DND-41 (cell line): Measurements from ENCODE around the gene SYNM.
"Not testable (repeated sequence)": the region's sequence is repeated elsewhere in the genome, so short reads cannot be mapped to it uniquely, and the experiment has no call there.

Experiments used
- ATAC-seq: fragments of 200-7000 bp; cut with Tn5 transposase; 3 replicates; pipeline ENCODE4 v1.9.1; 2021; ENCODE audit warnings: low read depth; ENCODE audit not compliant: insufficient read depth
- DNase-seq: peaks from one replicate; pipeline ENCODE4 v3.0.0-alpha.2; 2020
- H2AFZ ChIP-seq: 2 replicates; pipeline ENCODE4 v1.6.0; 2012; ENCODE audit warnings: low read depth, low read length
- H3K27ac ChIP-seq: 2 replicates; pipeline ENCODE4 v1.5.1; 2012; ENCODE audit warnings: low read length, inconsistent platforms
- H3K27me3 ChIP-seq: fragments of 200-600 bp; sonication (generic); 2 replicates; pipeline ENCODE4 v1.6.0; 2012; ENCODE audit warnings: low read length, mild to moderate bottlenecking, inconsistent platforms; ENCODE audit not compliant: insufficient read depth, poor library complexity
- H3K36me3 ChIP-seq: 2 replicates; pipeline ENCODE4 v1.5.1; 2012; ENCODE audit warnings: low read length, inconsistent platforms; ENCODE audit not compliant: insufficient read depth
- H3K4me1 ChIP-seq: 2 replicates; pipeline ENCODE4 v1.5.1; 2012; ENCODE audit warnings: mild to moderate bottlenecking, low read length; ENCODE audit not compliant: insufficient read depth
- H3K4me2 ChIP-seq: 2 replicates; pipeline ENCODE4 v1.6.0; 2012; ENCODE audit warnings: mild to moderate bottlenecking, moderate library complexity, low read length, inconsistent platforms; ENCODE audit not compliant: insufficient read depth
- H3K4me3 ChIP-seq, 2 experiments: fragments of 200-600 bp in 1 of 2; shearing (Covaris generic) in 1 of 2; 2 replicates each; pipeline ENCODE4 v1.5.1; 2012 to 2016; ENCODE audit warnings: inconsistent platforms in 2 of 2, low read length in 2 of 2, mild to moderate bottlenecking in 2 of 2, low read depth in 1 of 2, moderate library complexity in 1 of 2
- H3K79me2 ChIP-seq: 2 replicates; pipeline ENCODE4 v1.6.0; 2012; ENCODE audit warnings: low read length, inconsistent platforms; ENCODE audit not compliant: insufficient read depth
- H3K9ac ChIP-seq: 2 replicates; pipeline ENCODE4 v1.6.0; 2012; ENCODE audit warnings: low read depth, mild to moderate bottlenecking, inconsistent platforms, low read length, moderate library complexity
- H3K9me3 ChIP-seq: 2 replicates; pipeline ENCODE4 v1.5.1; 2012; ENCODE audit warnings: low read length, moderate library complexity, mild to moderate bottlenecking, inconsistent platforms; ENCODE audit not compliant: insufficient read depth, severe bottlenecking
- H4K20me1 ChIP-seq: 2 replicates; pipeline ENCODE4 v1.6.0; 2012; ENCODE audit warnings: low read length; ENCODE audit not compliant: insufficient read depth
- CTCF ChIP-seq: IDR thresholded peaks from 2 replicates; pipeline ENCODE4 v1.5.1; 2012; ENCODE audit warnings: borderline replicate concordance, low read length, moderate library complexity, mild to moderate bottlenecking; ENCODE audit not compliant: poor library complexity, severe bottlenecking; ENCODE audit errors: extremely low read depth
- EZH2 ChIP-seq: IDR thresholded peaks from 3 replicates; pipeline ENCODE4 v1.6.1; 2012; ENCODE audit warnings: borderline replicate concordance, low read depth, mild to moderate bottlenecking, moderate library complexity, low read length, inconsistent platforms; ENCODE audit not compliant: severe bottlenecking

SYNM gene

DNA sequence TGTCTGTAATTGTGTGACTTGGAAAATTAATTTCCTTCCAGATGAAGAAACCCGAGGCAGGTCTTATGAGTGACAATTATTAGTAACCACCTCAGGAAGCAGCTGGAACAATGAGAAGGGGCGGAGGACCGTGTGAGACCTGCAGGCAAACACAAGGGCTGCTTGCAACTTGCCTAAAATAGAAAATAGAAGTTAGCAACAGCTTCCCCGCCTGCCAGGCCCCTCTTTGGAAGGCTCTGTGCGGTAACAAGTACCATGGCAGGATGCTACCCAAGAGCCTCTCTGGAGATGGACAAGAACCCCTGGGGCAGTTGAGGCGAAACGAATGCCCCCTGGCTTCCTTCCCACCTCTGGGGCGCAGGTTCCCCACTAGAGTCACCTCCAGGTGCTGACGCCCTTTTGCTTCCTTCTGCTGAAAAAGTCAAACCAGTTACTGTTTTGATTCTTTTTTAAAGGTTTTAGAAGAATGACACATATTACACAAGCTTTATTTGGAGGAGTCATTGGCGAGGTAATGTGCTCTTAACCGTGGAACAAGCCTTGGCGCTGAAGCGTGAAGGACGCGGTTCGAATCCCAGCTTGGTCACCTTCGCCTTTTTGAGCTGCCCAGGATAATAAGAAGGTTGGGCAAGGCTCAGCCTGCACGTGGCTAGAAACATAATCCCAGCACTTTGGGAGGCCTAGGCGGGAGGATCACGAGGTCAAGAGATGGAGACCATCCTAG, 47.0 kb upstream of the SYNM start:
- no peaks in the 10 kb centered on the region for H3K9me3 ChIP-seq
- TF ChIP-seq CTCF (no peak), EZH2 (no peak)
- H3K9ac ChIP-seq: no peak overlapping the region
- no peaks in the 10 kb centered on the region for H3K79me2 ChIP-seq
- H3K36me3 ChIP-seq: no peaks in the 10 kb centered on the region
- no peak overlapping the region; a peak in 1 of 4 replicates for H3K4me3 ChIP-seq
- H3K4me1 ChIP-seq: peaks cover 23% of the 10 kb centered on the region
- peak overlapping the region; percentile 87 for H3K4me2 ChIP-seq
- ATAC-seq (no peak), DNase-seq (peak; percentile 35)
- H4K20me1 ChIP-seq: no peaks in the 10 kb centered on the region
- H2AFZ ChIP-seq: peak overlapping the region; percentile 73; the same call in 1 of the 2 replicates
- no peaks in the 10 kb centered on the region for H3K27me3 ChIP-seq
- H3K27ac ChIP-seq: peak overlapping the region; percentile 33; the same call in 1 of the 2 replicates

DNA sequence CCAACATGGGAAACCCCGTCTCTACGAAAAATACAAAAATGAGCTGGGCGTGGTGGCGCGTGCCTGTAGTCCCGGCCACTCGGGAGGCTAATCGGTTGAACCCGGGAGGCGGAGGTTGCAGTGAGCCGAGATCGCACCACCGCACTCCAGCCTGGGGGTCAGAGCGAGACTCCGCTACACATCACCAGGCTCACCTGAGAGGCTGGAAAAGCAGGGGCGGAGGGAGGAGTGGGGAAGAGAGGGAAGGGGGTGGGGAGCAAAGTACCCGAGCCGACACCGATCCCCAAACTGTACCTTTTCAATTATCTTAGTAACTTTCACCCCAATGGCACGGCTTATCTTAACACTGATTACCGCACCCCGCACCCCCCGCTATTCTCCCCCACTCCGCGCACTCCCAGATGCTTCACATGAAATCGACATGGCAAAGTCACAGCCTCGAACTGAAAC, 46.4 kb upstream of the SYNM start:
- no peaks in the 10 kb centered on the region for H3K79me2 ChIP-seq
- peaks cover 23% of the 10 kb centered on the region for H3K4me1 ChIP-seq
- no peaks in the 10 kb centered on the region for H4K20me1 ChIP-seq
- DNase-seq: no peak
- H3K27ac ChIP-seq: peak overlapping the region; percentile 72
- H3K9ac ChIP-seq: peak overlapping the region; percentile 37
- TF ChIP-seq CTCF: no peak
- TF ChIP-seq EZH2: no peak
- peak overlapping the region; percentile 73 for H2AFZ ChIP-seq
- no peaks in the 10 kb centered on the region for H3K27me3 ChIP-seq
- H3K4me2 ChIP-seq: peak overlapping the region; percentile 87
- H3K9me3 ChIP-seq: no peaks in the 10 kb centered on the region
- H3K36me3 ChIP-seq: no peaks in the 10 kb centered on the region
- peak; percentile 41 for ATAC-seq
- H3K4me3 ChIP-seq: peak overlapping the region in 1 of 2 experiments; percentile 56; a peak in 2 of 4 replicates

DNA sequence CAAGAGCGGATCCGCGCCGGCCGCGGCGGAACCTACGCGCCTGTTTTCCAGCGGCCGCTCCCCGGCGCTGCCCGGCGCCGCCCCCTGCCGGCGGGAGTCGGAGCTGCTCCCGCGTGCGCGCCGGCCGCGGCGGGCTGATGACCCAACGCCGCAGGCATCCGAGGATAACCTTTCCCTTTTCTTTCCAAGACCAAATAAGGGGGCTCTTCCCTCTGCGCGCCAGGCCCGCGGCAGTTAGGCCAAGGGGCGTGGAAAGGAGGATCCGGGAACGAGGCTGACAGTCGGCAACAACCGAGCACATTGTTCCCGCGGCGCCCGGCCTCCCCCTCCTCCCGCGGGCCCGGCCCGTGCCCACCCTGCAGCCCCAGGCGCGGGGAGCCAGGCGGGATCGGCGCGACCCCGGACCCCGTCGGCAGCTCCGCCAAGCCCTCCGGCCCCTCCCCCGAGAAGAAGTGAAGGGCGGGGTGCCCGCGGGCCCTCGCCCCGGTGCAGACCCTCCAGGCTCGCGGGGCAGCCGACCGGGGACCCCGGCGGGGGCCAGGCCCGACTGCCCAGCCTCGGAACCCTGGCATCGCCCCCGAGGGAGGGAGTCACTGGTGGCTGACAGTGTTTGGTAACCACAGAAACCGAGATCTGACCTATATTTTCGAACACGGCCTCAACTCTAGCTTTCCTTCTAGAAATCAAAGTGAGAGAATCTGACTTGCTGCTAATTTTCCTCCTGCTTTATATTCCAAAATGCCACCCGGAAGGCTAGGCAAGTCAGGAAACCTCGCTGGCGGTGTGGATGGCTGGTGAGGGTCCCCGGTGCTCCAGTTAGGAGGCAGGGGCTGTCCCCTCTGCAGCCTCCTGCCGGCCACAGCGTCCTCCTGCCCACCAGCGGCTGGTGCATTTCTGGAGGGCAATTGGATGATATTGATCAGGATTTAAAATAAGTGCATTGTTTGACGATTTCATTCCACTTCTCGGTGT, 45.6 kb upstream of the SYNM start:
- H3K27me3 ChIP-seq: no peaks in the 10 kb centered on the region
- TF ChIP-seq CTCF (peak; percentile 84), EZH2 (no peak)
- H3K4me2 ChIP-seq: peak overlapping the region; percentile 87
- no peaks in the 10 kb centered on the region for H3K79me2 ChIP-seq
- peak; percentile 80 for ATAC-seq
- peak overlapping the region; percentile 98 for H2AFZ ChIP-seq
- H3K9me3 ChIP-seq: no peaks in the 10 kb centered on the region
- H4K20me1 ChIP-seq: no peaks in the 10 kb centered on the region
- no peaks in the 10 kb centered on the region for H3K36me3 ChIP-seq
- peak overlapping the region; percentile 27 to 73; a peak in 3 of 4 replicates for H3K4me3 ChIP-seq
- peak overlapping the region; percentile 83 for H3K27ac ChIP-seq
- peaks cover 23% of the 10 kb centered on the region for H3K4me1 ChIP-seq
- DNase-seq: peak; percentile 67
- peak overlapping the region; percentile 90 for H3K9ac ChIP-seq

DNA sequence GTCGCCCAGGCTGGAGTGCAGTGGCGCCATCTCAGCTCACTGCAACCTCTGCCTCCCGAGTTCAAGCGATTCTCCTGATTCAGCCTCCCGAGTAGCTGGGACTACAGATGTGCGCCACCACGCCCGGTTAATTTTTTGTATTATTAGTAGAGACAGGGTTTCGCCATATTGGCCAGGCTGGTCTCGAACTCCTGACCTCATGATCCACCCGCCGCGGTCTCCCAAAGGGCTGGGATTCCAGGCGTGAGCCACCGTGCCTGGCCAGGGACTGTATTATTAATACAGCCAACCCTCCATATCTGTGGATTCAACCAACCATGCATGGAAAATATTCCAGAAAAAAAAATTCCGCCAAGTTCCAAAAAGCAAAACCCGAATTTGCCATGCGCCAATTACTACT, 44.7 kb upstream of the SYNM start:
- H3K4me2 ChIP-seq, H3K27me3 ChIP-seq, H3K4me3 ChIP-seq, H3K9me3 ChIP-seq, H3K36me3 ChIP-seq, H4K20me1 ChIP-seq, H3K27ac ChIP-seq, H3K9ac ChIP-seq, DNase-seq, H2AFZ ChIP-seq, ATAC-seq, H3K79me2 ChIP-seq: not testable (repeated sequence)
- peaks cover 23% of the 10 kb centered on the region for H3K4me1 ChIP-seq
